ENCODE data around the gene CEND1.
A peak's percentile ranks its signal among the peaks of the same experiment; 100 is the strongest.

Gene CEND1

GRCh38 chr11:789943-790342 is at the start of gene CEND1:
Gene CEND1 (minus strand): TSS chr11:790090. CDS start chr11:788576, 1,514 bp downstream.
- DNase-seq: no peak

- no peak for DNase-seq
Observed at GRCh38 chr11:839280-839623, 49.4 kb upstream of the CEND1 start.

- DNase-seq: no peak
Observed at GRCh38 chr11:838441-839279, 48.8 kb upstream of the CEND1 start.

- no peak for DNase-seq
Observed at GRCh38 chr11:837990-838307, 48.1 kb upstream of the CEND1 start.

- DNase-seq: no peak
Observed at GRCh38 chr11:837189-837989, 47.5 kb upstream of the CEND1 start.

- no peak for DNase-seq
Observed at GRCh38 chr11:836700-837099, 46.8 kb upstream of the CEND1 start.

GRCh38 chr11:836274-836673 is 46.4 kb upstream of the CEND1 start:
- no peak for DNase-seq

- DNase-seq: no peak
Observed at GRCh38 chr11:834371-835316, 44.8 kb upstream of the CEND1 start.

GRCh38 chr11:833849-834311 is 44.0 kb upstream of the CEND1 start:
- DNase-seq: no peak

- DNase-seq: peak; percentile 22
Observed at GRCh38 chr11:833114-833791, 43.4 kb upstream of the CEND1 start.

- peak; percentile 29 for DNase-seq
Observed at GRCh38 chr11:832529-833113, 42.7 kb upstream of the CEND1 start, which contains the start of gene CD151. Gene CD151 (plus strand): TSS chr11:832952. CDS start chr11:836070, 3,118 bp downstream.

- DNase-seq: no peak
Observed at GRCh38 chr11:831961-832528, 42.2 kb upstream of the CEND1 start.

GRCh38 chr11:831118-831864 is 41.4 kb upstream of the CEND1 start:
- DNase-seq: no peak

- peak; percentile 69 for DNase-seq
Observed at GRCh38 chr11:830295-831117, 40.6 kb upstream of the CEND1 start.

- DNase-seq: no peak
Observed at GRCh38 chr11:829847-830294, 40.0 kb upstream of the CEND1 start.

GRCh38 chr11:829176-829846 is 39.4 kb upstream of the CEND1 start:
- no peak for DNase-seq

- DNase-seq: no peak
Observed at GRCh38 chr11:828506-829175, 38.8 kb upstream of the CEND1 start.

GRCh38 chr11:827897-828192 is 38.0 kb upstream of the CEND1 start, which contains the start of gene CRACR2B:
Gene CRACR2B (plus strand): TSS chr11:827919. CDS start chr11:828608, 689 bp downstream.
- no peak for DNase-seq

Data from NCI-H774 (cell line).